GM12878 (cell line): ENCODE data around the gene ELL2. TPM values are rescaled to one million over a fixed set of nuclear protein-coding genes. Genes with fewer than 3 reads are reported as not detected.

Source experiments
- ATAC-seq: fragments of 200-7000 bp; cut with Tn5 transposase; 3 replicates; pipeline ENCODE4 v1.9.1; 2020; ENCODE audit warnings: mild to moderate bottlenecking, moderate library complexity
- BruUV-seq: library from RNA; stranded (reverse); fragments of 400-500 nt; replicated peaks from 2 replicates; lab custom pipeline; 2021; lab: Mats Ljungman, UMichigan
- CTCF ChIA-PET: fragments of 300-600 bp; sonication (Branson Sonifier 250); formaldehyde crosslinking; extraction: SDS; loops from one replicate; lab custom pipeline; 2021; ENCODE audit warnings: inconsistent platforms; lab: Yijun Ruan, JAX
- POLR2A ChIA-PET: fragments of 350-600 bp; formaldehyde crosslinking; extraction: SDS; loops from one replicate; lab custom pipeline; 2021; ENCODE audit warnings: inconsistent platforms; lab: Charles Lee
- RAD21 ChIA-PET: fragments of 300-600 bp; sonication (Branson Sonifier 250); formaldehyde crosslinking; loops from one replicate; lab custom pipeline; 2023; ENCODE audit warnings: antibody characterized with exemption; ENCODE audit not compliant: unreplicated experiment; lab: Charles Lee
- SMC1A ChIA-PET: fragments of 300-600 bp; sonication (Branson Sonifier 250); formaldehyde crosslinking; loops from one replicate; lab custom pipeline; 2023; ENCODE audit not compliant: unreplicated experiment, uncharacterized antibody; lab: Charles Lee
- DNase-seq: peaks from one replicate; pipeline ENCODE4 v3.0.0-alpha.2; 2011; ENCODE audit warnings: low read depth, low spot score
- FAIRE-seq: peaks from 3 replicates; lab custom pipeline; 2011; peaks lifted over from hg19 to GRCh38; lab: Jason Lieb, UNC
- H2AFZ ChIP-seq: 2 replicates; pipeline ENCODE4 v1.6.0; 2011; ENCODE audit warnings: low read depth, low read length, control low read depth; ENCODE audit not compliant: control insufficient read depth
- H3K27ac ChIP-seq: 2 replicates; pipeline ENCODE4 v1.5.1; 2011; ENCODE audit warnings: control low read depth; ENCODE audit not compliant: control insufficient read depth, insufficient read depth
- H3K27me3 ChIP-seq, 2 experiments: replicated peaks in 1 of 2; 2 replicates each; pipeline versions ENCODE4 v1.6.0 to v1.6.1; 2011; ENCODE audit warnings: low read length in 1 of 2; ENCODE audit not compliant: control insufficient read depth in 2 of 2, insufficient read depth in 2 of 2
- H3K36me3 ChIP-seq, 2 experiments: 2 replicates each; pipeline ENCODE4 v1.5.1; 2011; ENCODE audit warnings: low read length in 1 of 2; ENCODE audit not compliant: control insufficient read depth in 2 of 2, insufficient read depth in 2 of 2
- H3K4me1 ChIP-seq: 2 replicates; pipeline ENCODE4 v1.6.1; 2011; ENCODE audit warnings: mild to moderate bottlenecking, low read length, moderate library complexity, mixed read lengths; ENCODE audit not compliant: control insufficient read depth, insufficient read depth
- H3K4me2 ChIP-seq: 2 replicates; pipeline ENCODE4 v1.6.0; 2011; ENCODE audit warnings: control low read depth; ENCODE audit not compliant: control insufficient read depth, insufficient read depth
- H3K4me3 ChIP-seq: fragments of 200-600 bp; sonication (generic); 2 replicates; pipeline ENCODE4 v1.5.1; 2016
- H3K79me2 ChIP-seq: 2 replicates; pipeline ENCODE4 v1.6.0; 2011; ENCODE audit warnings: low read length; ENCODE audit not compliant: control insufficient read depth, insufficient read depth
- H3K9ac ChIP-seq: 2 replicates; pipeline ENCODE4 v1.8.0; 2011; ENCODE audit warnings: low read length, control low read depth, mixed read lengths; ENCODE audit not compliant: control insufficient read depth, insufficient read depth
- H3K9me3 ChIP-seq: replicated peaks from 3 replicates; pipeline ENCODE4 v1.5.1; 2011; ENCODE audit warnings: mild to moderate bottlenecking, low read length; ENCODE audit not compliant: control insufficient read depth, insufficient read depth
- H4K20me1 ChIP-seq: 2 replicates; pipeline ENCODE4 v1.6.0; 2011; ENCODE audit not compliant: control insufficient read depth, insufficient read depth
- ATF7 ChIP-seq: fragments of 450-650 bp; IDR thresholded peaks from 2 replicates; pipeline ENCODE4 v1.6.1; 2016; ENCODE audit warnings: low read depth, mild to moderate bottlenecking
- BHLHE40 ChIP-seq, 2 experiments: fragments of 450-650 bp in 1 of 2; IDR thresholded peaks; 2 replicates each; pipeline ENCODE4 v1.6.1; 2011 to 2017; ENCODE audit warnings: low read depth in 2 of 2, borderline replicate concordance in 1 of 2, improper control_type of control experiment in 1 of 2, low read length in 1 of 2, mild to moderate bottlenecking in 1 of 2
- MXI1 ChIP-seq: fragments of 150-350 bp; IDR thresholded peaks from 2 replicates; pipeline ENCODE4 v1.6.1; 2011; ENCODE audit warnings: low read depth, mild to moderate bottlenecking, inconsistent platforms, low read length, improper control_type of control experiment
- POLR2AphosphoS2 ChIP-seq: IDR thresholded peaks from 2 replicates; pipeline ENCODE4 v1.6.1; 2011; ENCODE audit warnings: low read depth, mild to moderate bottlenecking, low read length, improper control_type of control experiment, moderate library complexity
- SUPT20H ChIP-seq: IDR thresholded peaks from 2 replicates; pipeline ENCODE4 v1.6.1; 2011; ENCODE audit warnings: low read depth, mild to moderate bottlenecking, low read length, moderate library complexity, borderline replicate concordance; ENCODE audit not compliant: control insufficient read depth
- WGBS: methylation state at CpG from one replicate; pipeline ENCODE4 v1.1.6; 2016; ENCODE audit warnings: low lambda C conversion rate; ENCODE audit not compliant: insufficient replicate concordance, insufficient coverage; ENCODE audit errors: missing lambda C conversion rate; 5-methylcytosine and 5-hydroxymethylcytosine counted together
- in situ Hi-C: fragments of 300-500 bp; cut with MboI; formaldehyde crosslinking; loops from 9 replicates; pipeline ENCODE4 v1.14.3; 2018; ENCODE audit warnings: mixed read lengths
- intact Hi-C: fragments of 100-400 bp; cut with micrococcal nuclease; formaldehyde crosslinking; loops from one replicate; pipeline ENCODE4 v1.14.2; 2022; ENCODE audit not compliant: unreplicated experiment
- polyA plus RNA-seq, 11 experiments: library from polyadenylated mRNA; depleted of rRNA in 4 of 11; unstranded in 6 of 11; stranded (reverse) in 5 of 11; fragments of >200 nt; fragmentation: Nextera tagmentation in 4 of 11; fragmentation: Illumina TruSeq in 1 of 11; extraction: Ambion mirVana in 4 of 11; extraction: Trizol in 1 of 11; gene quantifications; 1 replicate in 1 of 11; 2 replicates in 10 of 11; pipeline versions ENCODE4 v1.2.1 to v1.2.3, GENCODE V29; 2011 to 2016; ENCODE audit warnings: inconsistent platforms in 2 of 11, missing spikeins in 2 of 11, low read depth in 1 of 11
- total RNA-seq, 4 experiments: library from RNA; depleted of rRNA in 3 of 4; stranded (reverse); fragments of >200 nt in 3 of 4; fragmentation: Illumina TruSeq in 1 of 4; extraction: Trizol in 1 of 4; gene quantifications; 2 replicates each; pipeline versions ENCODE4 v1.2.1 to v1.2.3, GENCODE V29; 2013 to 2021
- TF ChIP-seq, protein P1 (sequence below): fragments of 450-650 bp; IDR thresholded peaks from 2 replicates; pipeline ENCODE4 v1.6.1; 2017; ENCODE audit warnings: mild to moderate bottlenecking, moderate library complexity

The ELL2 gene
- total and polyA plus RNA-seq, 10 of the 15 experiments (the other 5 are each of a cell fraction or from before 2014, with no cell fraction given) = 24.2 to 91.4 (median 57.4) TPM

DNA sequence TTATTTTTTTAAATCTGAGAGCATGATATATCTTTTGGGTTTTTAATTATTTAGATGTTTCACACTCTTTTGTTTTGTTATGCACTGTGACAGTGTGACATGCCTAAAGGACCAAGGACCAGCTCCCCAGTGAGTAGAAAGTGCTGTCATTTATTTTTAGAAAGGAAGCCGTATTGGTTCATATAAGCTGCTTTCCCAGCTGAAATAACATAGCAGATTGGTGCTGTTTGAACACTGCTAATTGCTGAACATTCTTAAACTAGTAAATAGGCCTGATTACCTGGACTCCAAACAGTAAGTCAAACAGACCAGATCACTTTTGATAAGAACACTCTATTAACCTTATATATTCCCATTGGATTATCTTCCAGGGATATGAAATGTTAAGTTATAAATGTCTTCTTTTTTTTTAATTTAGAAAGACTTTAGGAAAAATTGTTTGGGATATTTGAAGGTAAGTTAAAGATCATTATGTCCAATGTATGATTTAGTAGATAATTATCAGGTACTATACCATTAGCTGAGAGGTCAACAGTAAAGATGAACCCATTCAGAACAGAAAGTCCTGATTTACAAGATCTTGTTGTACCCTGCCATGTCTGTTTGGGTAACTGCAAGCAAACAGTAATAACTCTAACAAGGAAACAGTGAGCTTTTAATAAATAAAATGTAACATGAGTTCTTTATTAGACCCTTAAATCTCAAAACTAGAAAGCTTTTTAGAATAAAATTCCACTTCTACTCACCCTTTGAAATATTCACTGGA lies 27.8 kb upstream of the ELL2 start:
- Histone ChIP-seq H3K36me3 (no peaks in the 10 kb centered on the region), H3K79me2 (no peaks in the 10 kb centered on the region), H3K4me2 (no peak overlapping the region), H3K4me3 (no peak overlapping the region), H2AFZ (no peak overlapping the region), H3K9me3 (no peaks in the 10 kb centered on the region), H4K20me1 (no peaks in the 10 kb centered on the region), H3K9ac (no peak overlapping the region), H3K27me3 (no peaks in the 10 kb centered on the region), H3K4me1 (no peaks in the 10 kb centered on the region), H3K27ac (no peak overlapping the region)
- in situ Hi-C loops (no loop called here), intact Hi-C loops (no loop called here)
- no peak for TF ChIP-seq POLR2AphosphoS2
- no peak for TF ChIP-seq MXI1
- TF ChIP-seq, protein P1, sequence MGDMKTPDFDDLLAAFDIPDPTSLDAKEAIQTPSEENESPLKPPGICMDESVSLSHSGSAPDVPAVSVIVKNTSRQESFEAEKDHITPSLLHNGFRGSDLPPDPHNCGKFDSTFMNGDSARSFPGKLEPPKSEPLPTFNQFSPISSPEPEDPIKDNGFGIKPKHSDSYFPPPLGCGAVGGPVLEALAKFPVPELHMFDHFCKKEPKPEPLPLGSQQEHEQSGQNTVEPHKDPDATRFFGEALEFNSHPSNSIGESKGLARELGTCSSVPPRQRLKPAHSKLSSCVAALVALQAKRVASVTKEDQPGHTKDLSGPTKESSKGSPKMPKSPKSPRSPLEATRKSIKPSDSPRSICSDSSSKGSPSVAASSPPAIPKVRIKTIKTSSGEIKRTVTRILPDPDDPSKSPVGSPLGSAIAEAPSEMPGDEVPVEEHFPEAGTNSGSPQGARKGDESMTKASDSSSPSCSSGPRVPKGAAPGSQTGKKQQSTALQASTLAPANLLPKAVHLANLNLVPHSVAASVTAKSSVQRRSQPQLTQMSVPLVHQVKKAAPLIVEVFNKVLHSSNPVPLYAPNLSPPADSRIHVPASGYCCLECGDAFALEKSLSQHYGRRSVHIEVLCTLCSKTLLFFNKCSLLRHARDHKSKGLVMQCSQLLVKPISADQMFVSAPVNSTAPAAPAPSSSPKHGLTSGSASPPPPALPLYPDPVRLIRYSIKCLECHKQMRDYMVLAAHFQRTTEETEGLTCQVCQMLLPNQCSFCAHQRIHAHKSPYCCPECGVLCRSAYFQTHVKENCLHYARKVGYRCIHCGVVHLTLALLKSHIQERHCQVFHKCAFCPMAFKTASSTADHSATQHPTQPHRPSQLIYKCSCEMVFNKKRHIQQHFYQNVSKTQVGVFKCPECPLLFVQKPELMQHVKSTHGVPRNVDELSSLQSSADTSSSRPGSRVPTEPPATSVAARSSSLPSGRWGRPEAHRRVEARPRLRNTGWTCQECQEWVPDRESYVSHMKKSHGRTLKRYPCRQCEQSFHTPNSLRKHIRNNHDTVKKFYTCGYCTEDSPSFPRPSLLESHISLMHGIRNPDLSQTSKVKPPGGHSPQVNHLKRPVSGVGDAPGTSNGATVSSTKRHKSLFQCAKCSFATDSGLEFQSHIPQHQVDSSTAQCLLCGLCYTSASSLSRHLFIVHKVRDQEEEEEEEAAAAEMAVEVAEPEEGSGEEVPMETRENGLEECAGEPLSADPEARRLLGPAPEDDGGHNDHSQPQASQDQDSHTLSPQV = no peak
- TF ChIP-seq ATF7 = no peak
- TF ChIP-seq SUPT20H = no peak
- TF ChIP-seq BHLHE40 (IDR thresholded peaks at IDR 0.05; ENCODE audit: borderline replicate concordance in 1 of 2, low read depth in 2 of 2, low read length in 1 of 2) = no peak
- ChIA-PET SMC1A (interaction anchor here (0.7 to 8.1 kb wide), 7 partner anchors 8 to 346 kb away, joined by 3 to 59 read pairs (median 4); no protein-coding TSS in a partner anchor), RAD21 (interaction anchor here (1.3 to 1.5 kb wide), 2 partner anchors 13 to 75 kb away, joined by 3 to 4 read pairs; no protein-coding TSS in a partner anchor), CTCF (interaction anchor here (1.4 to 1.8 kb wide), 4 partner anchors 10 to 85 kb away, joined by 3 to 5 read pairs (median 4); no protein-coding TSS in a partner anchor), POLR2A (interaction anchor here (0.6 kb wide), 1 partner anchor 16 kb away, joined by 3 read pairs; no protein-coding TSS in a partner anchor)
- DNase-seq (no peak), ATAC-seq (no peak), FAIRE-seq (no peak)
- 100% methylated on average over 1 of the region's 1 CpG for WGBS
- no TSS peak for BruUV-seq
